GM19455 (cell line): ENCODE results near the gene XNDC1N.

Experiments used
- ATAC-seq: cut with Tn5 transposase; IDR thresholded peaks from one replicate; pipeline ENCODE4 v1.9.1; 2021; ENCODE audit not compliant: unreplicated experiment

Gene XNDC1N

GRCh38 chr11:71927820-71928736 is at the start of gene XNDC1N:
XNDC1N (minus strand) TSS chr11:71928594; CDS start chr11:71923353, 5,241 bp downstream.
- ATAC-seq, result peak; percentile 75

GRCh38 chr11:71977743-71978418 is 49.5 kb upstream of the XNDC1N start:
- ATAC-seq, result no peak

- ATAC-seq, result no peak
Observed at GRCh38 chr11:71977090-71977489, 48.7 kb upstream of the XNDC1N start.

- ATAC-seq, result no peak
Observed at GRCh38 chr11:71976551-71976950, 48.2 kb upstream of the XNDC1N start.

- no peak for ATAC-seq
Observed at GRCh38 chr11:71971680-71972079, 43.3 kb upstream of the XNDC1N start.

GRCh38 chr11:71964641-71965040 is 36.2 kb upstream of the XNDC1N start:
- ATAC-seq, result no peak

- ATAC-seq, result no peak
Observed at GRCh38 chr11:71963468-71963867, 35.1 kb upstream of the XNDC1N start.

GRCh38 chr11:71962428-71963038 is 34.1 kb upstream of the XNDC1N start:
- no peak for ATAC-seq

- no peak for ATAC-seq
Observed at GRCh38 chr11:71955898-71956456, 27.6 kb upstream of the XNDC1N start.

- no peak for ATAC-seq
Observed at GRCh38 chr11:71951741-71952310, 23.4 kb upstream of the XNDC1N start.

- no peak for ATAC-seq
Observed at GRCh38 chr11:71949034-71949433, 20.6 kb upstream of the XNDC1N start.

GRCh38 chr11:71948314-71949027 is 20.1 kb upstream of the XNDC1N start:
- ATAC-seq, result no peak

- no peak for ATAC-seq
Observed at GRCh38 chr11:71947498-71947897, 19.1 kb upstream of the XNDC1N start.

GRCh38 chr11:71946144-71946571 is 17.8 kb upstream of the XNDC1N start:
- ATAC-seq, result no peak

GRCh38 chr11:71940561-71941219 is 12.3 kb upstream of the XNDC1N start:
- no peak for ATAC-seq

GRCh38 chr11:71937826-71938225 is 9.4 kb upstream of the XNDC1N start:
- ATAC-seq, result no peak

GRCh38 chr11:71936825-71937224 is 8.4 kb upstream of the XNDC1N start:
- no peak for ATAC-seq

- ATAC-seq, result no peak
Observed at GRCh38 chr11:71935338-71935925, 7.0 kb upstream of the XNDC1N start.

GRCh38 chr11:71934213-71934612 is 5.8 kb upstream of the XNDC1N start:
- ATAC-seq, result no peak
